ENCODE results near the gene FRAS1.
"Not testable (repeated sequence)": the region's sequence is repeated elsewhere in the genome, so short reads cannot be mapped to it uniquely, and the experiment has no call there.

FRAS1 gene

DNA sequence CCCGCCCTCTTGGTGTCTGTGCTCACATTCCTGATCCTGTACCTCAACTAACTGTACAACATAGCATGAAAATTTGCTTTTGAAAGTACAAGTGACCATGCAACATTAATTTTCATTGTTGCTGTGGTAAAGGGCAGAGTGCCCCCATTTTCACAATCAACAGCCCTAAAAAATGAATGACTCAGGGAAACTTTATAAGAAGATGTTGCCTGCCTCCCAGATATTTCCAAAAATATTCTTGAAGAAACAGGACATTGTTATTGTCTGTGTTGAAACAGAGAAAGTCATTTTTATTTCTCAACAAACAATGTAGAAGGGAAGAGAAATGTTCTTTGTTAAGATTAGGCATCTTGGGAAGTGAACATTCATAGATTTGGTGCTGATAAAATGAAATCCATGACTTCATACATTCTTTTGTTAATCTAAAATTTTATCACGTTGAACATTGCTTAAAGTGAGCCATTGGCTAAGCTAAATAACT is 380.5 kb downstream of the FRAS1 start:
- DNase-seq, result no peak
- in situ Hi-C loops (cut with MboI; ENCODE audit: low pct_unique_long_range_greater_than_20kb, low sequenced_read_pairs), result no loop called here

DNA sequence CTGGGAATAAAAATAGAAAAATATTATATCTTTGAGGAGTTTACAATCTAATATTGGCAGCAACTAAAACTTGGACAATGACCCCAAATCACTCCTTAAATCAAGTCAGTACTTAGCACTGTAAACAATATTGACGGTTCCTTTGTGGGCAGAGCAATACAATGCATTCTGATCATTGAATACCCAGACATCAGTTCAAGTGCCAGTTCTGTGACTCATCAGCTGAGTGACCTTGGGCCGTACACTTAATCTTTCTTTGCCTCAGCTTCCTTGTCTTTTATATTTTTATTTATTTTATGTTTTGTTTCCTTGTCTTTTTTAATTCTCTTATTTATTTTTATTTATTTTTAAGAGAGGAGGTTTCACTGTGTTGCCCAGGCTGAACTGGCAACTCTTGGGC is 382.2 kb downstream of the FRAS1 start:
- no peak for DNase-seq
- in situ Hi-C loops (cut with MboI; ENCODE audit: low pct_unique_long_range_greater_than_20kb, low sequenced_read_pairs), result no loop called here

DNA sequence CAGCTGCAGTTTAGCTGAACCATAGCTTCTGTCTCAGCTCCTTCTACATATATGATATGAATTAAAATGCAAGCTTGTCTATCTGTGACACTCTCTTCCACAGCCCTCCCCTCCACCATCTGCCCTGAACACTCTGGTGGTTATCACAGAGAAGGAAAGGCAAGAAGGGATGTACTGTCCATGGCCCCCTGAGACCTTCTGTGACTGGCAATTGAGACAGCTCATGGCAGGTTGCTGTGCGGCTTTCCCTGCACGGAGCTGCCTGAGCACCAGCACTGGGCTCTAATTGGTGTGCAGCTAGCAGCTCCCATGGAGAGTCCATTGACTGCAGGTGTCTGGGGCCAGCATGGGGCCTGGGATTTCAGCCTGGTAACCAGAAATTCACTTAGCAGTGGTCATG is 384.6 kb downstream of the FRAS1 start:
- no peak for DNase-seq
- in situ Hi-C loops (cut with MboI; ENCODE audit: low pct_unique_long_range_greater_than_20kb, low sequenced_read_pairs), result no loop called here

DNA sequence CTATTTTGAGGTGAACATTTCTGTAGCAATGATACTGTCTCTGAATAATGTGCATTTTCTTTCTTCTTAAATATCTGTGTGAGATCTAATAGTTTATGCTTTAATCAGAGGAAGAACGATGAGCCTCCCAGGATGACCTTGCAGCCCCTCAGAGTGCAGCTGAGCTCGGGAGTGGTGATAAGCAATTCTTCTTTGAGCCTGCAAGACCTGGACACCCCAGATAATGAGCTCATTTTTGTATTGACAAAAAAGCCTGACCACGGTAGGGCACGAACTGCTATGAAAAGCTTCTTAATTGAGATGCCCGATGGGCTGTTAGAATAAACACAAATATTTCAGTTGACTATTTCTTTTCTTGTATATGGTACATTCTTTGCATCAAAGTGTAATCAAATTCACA is 389.5 kb downstream of the FRAS1 start:
- in situ Hi-C loops (cut with MboI; ENCODE audit: low pct_unique_long_range_greater_than_20kb, low sequenced_read_pairs), result no loop called here
- no peak for DNase-seq

DNA sequence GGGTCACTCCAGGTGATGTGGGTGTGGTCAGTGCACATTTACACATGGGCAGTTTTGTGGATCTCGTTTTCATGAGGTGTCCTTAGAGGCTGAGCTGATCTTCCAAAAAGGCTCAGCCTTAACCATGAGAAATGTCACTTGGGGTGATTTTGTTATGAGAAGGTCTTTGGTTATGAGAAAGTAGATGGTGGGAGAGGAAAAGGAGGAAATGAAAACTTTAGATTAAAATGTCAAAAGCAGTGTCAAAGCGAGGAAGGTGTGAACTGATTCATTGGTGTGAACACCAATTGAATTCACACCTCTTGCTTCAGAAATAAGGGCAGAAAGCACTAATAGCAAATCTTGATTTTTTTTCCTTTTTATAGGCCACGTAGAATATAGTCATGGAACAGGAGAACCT is 394.3 kb downstream of the FRAS1 start:
- DNase-seq, result no peak
- in situ Hi-C loops (cut with MboI; ENCODE audit: low pct_unique_long_range_greater_than_20kb, low sequenced_read_pairs), result no loop called here

DNA sequence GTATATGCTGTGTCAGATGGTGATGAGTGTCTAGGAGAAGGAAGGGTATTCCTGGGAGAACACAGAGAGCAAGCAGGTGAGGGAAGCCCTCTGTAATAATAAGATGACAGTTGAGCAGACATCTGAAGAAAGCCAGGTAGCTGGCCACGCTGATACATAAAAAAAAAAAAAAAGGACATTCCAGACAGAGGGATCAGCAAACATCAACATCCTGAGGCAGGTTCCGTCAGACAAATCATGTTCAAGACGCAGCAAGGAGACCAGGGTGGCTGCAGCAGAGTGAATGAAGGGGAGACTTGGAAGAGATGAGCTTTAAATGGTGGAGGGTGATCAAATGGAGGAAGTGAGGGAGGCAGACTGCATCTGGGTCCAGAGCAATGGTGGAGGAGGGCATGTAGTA is 396.9 kb downstream of the FRAS1 start:
- in situ Hi-C loops (cut with MboI; ENCODE audit: low pct_unique_long_range_greater_than_20kb, low sequenced_read_pairs), result no loop called here
- DNase-seq, result no peak

DNA sequence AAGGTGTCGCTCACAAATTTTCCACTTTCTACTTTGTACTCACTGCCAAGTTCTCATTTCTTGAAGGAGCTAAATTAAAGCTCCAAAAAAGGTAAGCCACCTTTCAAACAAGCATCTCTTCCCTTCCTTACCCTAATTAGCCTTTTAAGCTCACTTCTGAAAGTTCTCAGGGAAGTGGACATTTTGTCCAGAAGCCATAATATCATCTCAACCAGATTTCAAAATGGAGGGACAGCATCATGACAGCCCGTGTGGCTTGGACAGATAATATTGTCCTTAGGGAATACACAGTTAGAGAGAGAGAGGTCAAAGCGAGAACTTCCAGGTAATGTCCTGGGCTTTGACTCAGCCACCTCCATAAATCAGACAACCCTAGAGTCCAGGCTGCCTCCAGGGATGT is 400.6 kb downstream of the FRAS1 start:
- in situ Hi-C loops (cut with MboI; ENCODE audit: low pct_unique_long_range_greater_than_20kb, low sequenced_read_pairs), result no loop called here
- no peak for DNase-seq

DNA sequence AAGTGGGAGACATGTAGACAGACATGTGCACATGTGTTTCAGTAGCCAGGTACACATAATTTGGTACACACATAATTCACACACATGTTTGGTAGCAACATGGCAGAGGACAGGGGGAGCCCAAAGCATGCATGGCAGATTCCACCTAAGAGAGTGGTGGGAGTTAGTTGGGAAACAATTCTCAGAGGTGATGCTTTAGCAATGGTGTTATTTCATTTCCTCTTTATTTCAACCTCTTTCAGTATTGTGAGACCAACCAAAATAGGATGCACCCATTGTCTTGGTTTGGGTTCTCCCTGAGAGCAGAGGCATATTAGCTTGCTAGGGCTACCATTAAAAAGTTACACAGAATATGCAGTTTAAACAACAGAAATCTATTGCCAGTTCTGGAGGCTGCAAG is 402.2 kb downstream of the FRAS1 start:
- in situ Hi-C loops (cut with MboI; ENCODE audit: low pct_unique_long_range_greater_than_20kb, low sequenced_read_pairs), result no loop called here
- DNase-seq, result no peak

DNA sequence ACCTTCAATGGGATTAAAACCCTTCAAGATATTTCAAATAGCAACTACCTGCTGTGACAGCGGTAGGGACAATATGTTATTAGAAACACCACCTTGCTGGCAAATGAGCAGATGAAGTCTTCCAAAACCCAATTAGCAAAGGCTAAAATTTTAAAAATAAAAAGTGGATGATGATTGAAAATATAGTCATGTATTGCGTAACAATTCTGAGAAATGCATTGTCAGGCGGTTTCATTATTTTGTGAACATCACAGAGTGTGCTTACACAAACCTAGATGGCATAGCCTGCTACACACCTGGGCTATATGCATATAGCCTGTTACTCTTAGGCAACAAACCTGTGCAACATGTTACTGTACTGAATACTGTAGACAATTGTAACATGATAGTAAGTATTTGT is 403.2 kb downstream of the FRAS1 start:
- no peak for DNase-seq
- in situ Hi-C loops (cut with MboI; ENCODE audit: low pct_unique_long_range_greater_than_20kb, low sequenced_read_pairs), result no loop called here

DNA sequence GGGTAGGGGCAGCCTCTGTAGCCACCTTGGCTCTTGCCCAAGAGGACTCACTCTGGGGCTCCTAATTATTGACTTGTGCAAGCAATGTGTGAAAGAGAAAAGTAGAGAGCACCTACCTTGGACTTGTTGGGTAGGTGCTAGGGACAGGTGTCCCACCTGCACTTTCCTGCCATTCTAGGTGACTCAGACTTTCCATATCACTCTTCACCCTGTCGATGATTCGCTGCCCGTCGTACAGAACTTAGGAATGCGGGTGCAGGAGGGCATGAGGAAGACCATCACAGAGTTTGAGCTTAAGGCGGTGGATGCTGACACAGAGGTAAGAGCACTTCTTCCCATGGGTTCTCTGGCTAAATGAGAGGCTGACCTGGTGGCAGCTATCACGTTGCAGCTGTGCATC is 407.1 kb downstream of the FRAS1 start:
- in situ Hi-C loops (cut with MboI; ENCODE audit: low pct_unique_long_range_greater_than_20kb, low sequenced_read_pairs), result no loop called here
- DNase-seq, result no peak

DNA sequence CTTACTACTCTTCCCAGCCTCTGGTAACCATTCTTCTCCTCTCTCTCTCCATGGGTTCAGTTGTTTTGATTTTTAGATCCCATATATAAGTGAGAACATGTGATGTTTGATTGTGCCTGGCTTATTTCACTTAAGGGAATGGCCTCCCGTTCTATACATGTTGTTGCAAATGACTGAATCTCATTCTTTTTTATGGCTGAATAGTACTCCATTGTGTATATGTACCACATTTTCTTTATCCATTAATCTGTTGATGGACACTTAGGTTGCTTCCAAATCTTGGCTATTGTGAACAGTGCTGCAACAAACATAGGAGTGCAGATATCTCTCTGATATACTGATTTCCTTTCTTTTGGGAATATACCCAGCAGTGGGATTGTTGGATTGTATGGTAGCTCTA is 410.1 kb downstream of the FRAS1 start:
- in situ Hi-C loops (cut with MboI; ENCODE audit: low pct_unique_long_range_greater_than_20kb, low sequenced_read_pairs); DNase-seq: not testable (repeated sequence)

DNA sequence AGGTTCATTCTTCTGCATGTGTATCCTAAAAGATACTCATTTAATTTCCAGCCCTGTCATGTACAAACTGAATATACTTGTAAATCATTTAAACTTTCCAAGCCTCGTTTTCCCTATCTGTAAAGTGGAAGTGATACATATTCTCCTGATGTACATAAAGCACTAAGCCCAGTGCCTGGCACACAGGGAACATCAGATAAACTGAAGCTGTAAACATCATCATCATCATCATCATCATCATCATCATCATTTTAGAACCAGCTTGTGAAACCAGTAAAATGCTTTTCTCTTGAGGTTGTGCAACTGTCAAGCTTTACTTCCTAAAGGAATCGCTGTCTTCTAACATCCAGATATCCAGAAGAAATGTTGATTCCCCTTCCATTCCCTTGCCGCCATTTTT is 411.1 kb downstream of the FRAS1 start:
- in situ Hi-C loops (cut with MboI; ENCODE audit: low pct_unique_long_range_greater_than_20kb, low sequenced_read_pairs), result no loop called here
- no peak for DNase-seq

DNA sequence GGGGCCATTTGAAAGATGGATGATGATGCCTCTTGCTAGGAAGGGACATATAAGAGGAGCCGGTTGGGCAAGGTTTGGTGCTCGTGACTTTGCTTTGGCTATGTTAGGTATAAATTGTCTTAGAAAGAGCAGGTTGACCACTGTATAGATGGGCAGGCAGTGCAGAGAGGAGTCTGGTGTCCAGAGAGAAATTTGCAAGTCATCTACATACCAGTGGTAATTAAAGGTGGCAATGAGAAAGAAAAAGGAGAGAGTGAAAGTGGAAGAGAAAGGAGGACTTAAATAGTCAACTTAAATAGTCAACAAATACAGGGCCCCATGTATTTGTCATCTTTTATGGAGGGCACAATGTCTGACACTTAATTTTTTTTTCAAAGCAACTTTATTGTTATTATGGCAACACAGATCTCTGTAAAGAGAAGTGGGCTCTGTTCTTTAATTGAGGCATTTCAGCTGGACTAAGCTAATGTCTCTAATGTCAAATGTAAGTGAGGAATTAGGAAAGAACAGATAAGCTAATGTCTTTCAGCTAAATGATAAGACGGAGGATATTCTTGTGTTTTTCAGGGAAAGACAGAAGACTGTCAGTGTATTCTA is 419.1 kb downstream of the FRAS1 start:
- no peak for DNase-seq

DNA sequence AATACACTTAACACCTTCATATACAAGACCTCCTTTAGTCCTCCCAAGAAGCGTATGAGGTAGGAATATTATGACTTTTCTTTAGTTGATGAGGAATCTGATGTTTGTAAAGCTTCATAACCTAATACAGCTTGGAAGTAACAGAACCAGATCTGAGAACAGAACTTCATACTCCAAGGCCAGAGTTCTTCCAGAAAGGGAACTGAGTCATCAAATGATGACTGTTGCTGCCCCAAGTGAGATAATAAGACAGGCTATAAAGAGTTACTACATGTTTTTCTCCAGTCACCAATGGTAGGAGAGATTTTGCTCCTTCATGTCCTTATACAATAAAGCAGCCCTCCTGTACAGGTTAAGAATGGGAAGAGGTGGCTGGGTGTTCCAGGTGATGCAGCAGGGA is 420.2 kb downstream of the FRAS1 start:
- no peak for DNase-seq
- in situ Hi-C loops (cut with MboI; ENCODE audit: low pct_unique_long_range_greater_than_20kb, low sequenced_read_pairs), result no loop called here

More for the DNA sequence above, 419.1 kb downstream of the FRAS1 start:
- in situ Hi-C loops (cut with MboI; ENCODE audit: low pct_unique_long_range_greater_than_20kb, low sequenced_read_pairs), result no loop called here

DNA sequence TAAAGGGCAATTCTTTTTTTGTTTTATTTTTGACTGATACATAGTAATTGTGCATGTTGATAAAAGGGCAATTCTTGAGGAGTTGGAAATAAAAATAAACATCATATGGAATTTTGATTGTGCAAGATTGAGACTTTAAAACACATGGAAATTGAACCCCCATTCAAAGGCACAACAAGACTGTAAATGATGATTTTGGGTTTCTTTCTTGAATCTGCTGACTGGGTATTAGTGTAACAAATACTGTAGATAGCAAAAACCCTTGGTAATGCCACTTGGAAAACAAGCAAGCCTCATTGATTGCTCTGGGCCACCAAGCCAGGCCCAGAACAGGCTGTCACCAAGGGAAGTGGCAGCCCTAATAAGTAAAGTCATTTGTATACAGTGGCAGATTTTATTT is 421.4 kb downstream of the FRAS1 start:
- in situ Hi-C loops (cut with MboI; ENCODE audit: low pct_unique_long_range_greater_than_20kb, low sequenced_read_pairs), result no loop called here
- DNase-seq, result no peak

DNA sequence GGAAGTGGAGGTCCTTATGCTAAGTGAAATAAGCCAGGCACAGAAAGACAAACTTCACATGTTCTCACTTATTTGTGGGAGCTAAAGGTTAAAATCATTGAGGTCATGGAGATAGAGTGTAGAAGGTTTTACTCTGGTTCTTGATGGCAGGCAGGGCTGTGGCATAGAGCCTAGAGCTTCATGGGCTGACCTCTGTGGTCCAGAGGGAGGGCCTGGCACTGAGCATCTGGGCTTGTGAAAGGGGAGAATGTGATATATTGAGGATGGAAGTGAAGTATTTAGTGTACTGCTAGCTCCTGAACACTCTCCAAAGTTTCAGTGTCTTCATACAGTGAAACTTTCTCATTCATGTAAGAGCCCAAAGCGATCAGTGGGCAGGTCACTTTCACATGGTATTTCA is 423.2 kb downstream of the FRAS1 start:
- in situ Hi-C loops (cut with MboI; ENCODE audit: low pct_unique_long_range_greater_than_20kb, low sequenced_read_pairs), result no loop called here
- DNase-seq, result no peak

DNA sequence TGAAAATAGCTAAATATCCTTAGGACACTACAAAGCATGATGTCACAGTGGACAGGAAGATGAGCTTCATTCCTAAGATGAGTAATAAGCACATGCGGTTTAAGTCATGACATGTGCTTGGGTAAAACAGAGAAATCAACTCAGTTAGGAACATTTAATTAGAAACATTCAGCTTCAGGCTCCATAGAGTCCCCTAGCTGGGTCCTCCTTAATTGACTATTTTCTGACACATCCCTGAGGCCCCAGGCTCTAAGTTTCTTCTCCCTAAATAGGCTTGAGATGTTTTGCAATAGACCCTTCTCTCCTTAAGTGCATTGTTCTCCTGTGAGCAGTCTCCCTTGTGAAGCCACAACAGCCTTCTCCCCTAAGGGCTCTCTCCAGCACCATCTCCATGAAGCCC is 424.1 kb downstream of the FRAS1 start:
- DNase-seq, result no peak
- in situ Hi-C loops (cut with MboI; ENCODE audit: low pct_unique_long_range_greater_than_20kb, low sequenced_read_pairs), result no loop called here

DNA sequence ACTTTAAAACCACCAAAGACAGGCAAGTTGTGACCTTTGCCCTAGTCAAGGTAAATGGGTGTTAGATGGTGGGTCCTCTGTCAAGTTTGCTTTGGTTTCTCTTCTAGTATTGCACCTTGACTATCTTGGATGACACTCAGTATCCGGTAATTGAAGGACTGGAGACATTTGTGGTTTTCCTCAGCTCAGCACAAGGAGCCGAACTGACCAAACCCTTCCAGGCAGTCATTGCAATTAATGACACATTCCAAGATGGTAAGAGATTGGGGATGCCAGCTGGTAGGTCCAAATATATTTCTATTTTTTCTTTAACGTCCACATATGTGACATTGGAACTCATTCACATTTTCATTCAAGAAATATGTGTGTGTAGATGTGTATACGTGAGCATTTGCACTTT is 425.2 kb downstream of the FRAS1 start:
- no peak for DNase-seq

DNA sequence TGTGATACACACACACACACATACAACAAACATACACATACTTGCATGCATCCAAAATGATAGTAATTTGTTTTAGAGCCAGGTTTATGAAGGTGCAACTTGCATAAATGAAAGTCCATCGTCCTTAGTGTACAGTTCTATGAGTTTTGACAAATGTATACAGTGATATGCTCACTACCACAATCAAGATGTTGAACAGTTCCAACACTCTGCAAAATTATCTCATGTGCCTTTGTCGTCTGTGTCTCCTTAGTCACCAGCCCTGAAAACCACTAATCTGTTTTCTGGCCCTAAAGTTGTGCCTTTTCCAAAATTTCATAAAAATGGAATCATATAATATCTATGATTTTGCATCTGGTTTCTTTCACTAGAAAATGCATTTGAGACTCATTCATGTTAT is 426.7 kb downstream of the FRAS1 start:
- in situ Hi-C loops (cut with MboI; ENCODE audit: low pct_unique_long_range_greater_than_20kb, low sequenced_read_pairs), result no loop called here
- DNase-seq, result no peak

More for the DNA sequence above, 425.2 kb downstream of the FRAS1 start:
- in situ Hi-C loops (cut with MboI; ENCODE audit: low pct_unique_long_range_greater_than_20kb, low sequenced_read_pairs), result no loop called here

DNA sequence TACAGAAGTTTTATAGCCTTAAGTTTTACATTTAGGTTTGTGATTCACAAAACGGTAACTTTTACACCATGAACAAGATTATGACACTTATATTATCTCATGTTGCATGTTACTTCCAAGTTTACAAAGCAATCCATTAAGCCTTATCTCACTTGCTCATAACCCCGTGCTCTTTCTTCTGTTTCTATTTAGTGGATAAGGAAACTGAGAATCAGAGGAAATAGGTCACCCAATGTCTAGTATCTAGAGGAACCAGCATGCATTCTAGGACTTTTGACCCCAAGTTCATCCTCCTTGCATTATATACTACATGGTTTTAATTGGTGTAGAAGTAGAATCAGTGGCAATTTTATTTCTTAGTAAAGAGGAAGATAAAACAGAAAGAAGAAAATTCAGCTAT is 427.5 kb downstream of the FRAS1 start:
- no peak for DNase-seq
- in situ Hi-C loops (cut with MboI; ENCODE audit: low pct_unique_long_range_greater_than_20kb, low sequenced_read_pairs), result no loop called here

DNA sequence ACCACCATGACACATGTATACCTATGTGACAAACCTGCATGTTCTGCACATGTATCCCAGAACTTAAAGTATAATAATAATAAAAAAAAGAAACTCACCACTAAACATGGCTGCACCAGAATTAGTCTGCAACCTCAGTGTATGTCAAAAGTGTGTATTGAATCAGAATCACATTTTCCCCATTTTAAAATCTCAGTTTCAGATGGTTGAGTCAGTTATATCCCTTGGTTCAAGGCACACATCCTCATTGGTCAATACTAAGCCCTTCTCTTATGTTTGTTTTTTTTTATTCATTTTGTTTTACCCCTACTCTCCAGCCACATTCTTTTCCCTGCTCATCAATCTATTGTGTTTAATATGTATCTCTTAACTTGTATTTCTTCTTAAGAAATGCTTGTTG is 436.6 kb downstream of the FRAS1 start:
- DNase-seq, result no peak
- in situ Hi-C loops (cut with MboI; ENCODE audit: low pct_unique_long_range_greater_than_20kb, low sequenced_read_pairs), result no loop called here
